MG63 (cell line): ENCODE data around the gene TALDO1. TPM values are rescaled to one million over a fixed set of nuclear protein-coding genes. Genes with fewer than 3 reads are reported as not detected.
A peak's percentile ranks its signal among the peaks of the same experiment; 100 is the strongest.

Experiments used
- DNase-seq: peaks from one replicate; pipeline ENCODE4 v3.0.0-alpha.2; 2020
- H3K27me3 ChIP-seq: fragments of 250-450 bp; sonication (Bioruptor Pico); 2 replicates; pipeline ENCODE4 v1.5.1; 2020; ENCODE audit warnings: mild to moderate bottlenecking, moderate library complexity
- H3K36me3 ChIP-seq: fragments of 250-450 bp; sonication (Bioruptor Pico); 2 replicates; pipeline ENCODE4 v1.5.1; 2020; ENCODE audit warnings: mild to moderate bottlenecking, moderate library complexity
- H3K4me3 ChIP-seq: fragments of 250-450 bp; sonication (Bioruptor Pico); 2 replicates; pipeline ENCODE4 v1.5.1; 2020; ENCODE audit warnings: mild to moderate bottlenecking, moderate library complexity
- H3K9me3 ChIP-seq: fragments of 250-450 bp; sonication (Bioruptor Pico); 2 replicates; pipeline ENCODE4 v1.5.1; 2020; ENCODE audit warnings: mild to moderate bottlenecking, moderate library complexity
- total RNA-seq: library from RNA; depleted of rRNA; stranded (reverse); fragments of >200 nt; shearing (Covaris generic); gene quantifications from 2 replicates; pipeline ENCODE4 v1.2.3, GENCODE V29; 2014; ENCODE audit warnings: low replicate concordance

TALDO1 gene
- total RNA-seq, 1 experiment from 2014 or later: 209 TPM

GRCh38 chr11:772429-773390 is 25.4 kb downstream of the TALDO1 start:
- DNase-seq: no peak
- no peaks in the 10 kb centered on the region for H3K27me3 ChIP-seq
- H3K9me3 ChIP-seq: no peaks in the 10 kb centered on the region
- peaks cover 63% of the 10 kb centered on the region for H3K36me3 ChIP-seq
- H3K4me3 ChIP-seq: no peak overlapping the region

DNA sequence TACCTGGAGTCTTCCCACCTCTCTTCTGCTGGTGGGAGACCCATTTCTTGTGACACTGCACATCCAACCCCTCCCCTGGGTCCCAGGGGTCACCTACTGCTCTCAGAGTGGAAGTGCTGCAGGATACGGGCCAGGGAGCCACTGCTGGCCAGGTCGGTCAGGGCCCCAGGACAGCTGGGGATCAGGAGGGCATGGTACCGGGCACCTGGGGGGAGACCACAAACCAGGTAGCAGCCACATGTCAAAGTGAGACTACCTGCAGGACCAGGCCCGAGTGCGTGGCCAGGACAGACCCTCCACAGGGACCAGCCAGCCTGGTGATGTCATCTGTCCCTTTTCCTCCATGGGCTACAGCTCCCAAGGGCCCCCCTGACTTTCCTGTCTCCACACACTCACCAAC is 26.2 kb downstream of the TALDO1 start:
- H3K27me3 ChIP-seq: no peaks in the 10 kb centered on the region
- no peak for DNase-seq
- H3K36me3 ChIP-seq: peaks cover 65% of the 10 kb centered on the region
- H3K4me3 ChIP-seq: no peak overlapping the region
- no peaks in the 10 kb centered on the region for H3K9me3 ChIP-seq

DNA sequence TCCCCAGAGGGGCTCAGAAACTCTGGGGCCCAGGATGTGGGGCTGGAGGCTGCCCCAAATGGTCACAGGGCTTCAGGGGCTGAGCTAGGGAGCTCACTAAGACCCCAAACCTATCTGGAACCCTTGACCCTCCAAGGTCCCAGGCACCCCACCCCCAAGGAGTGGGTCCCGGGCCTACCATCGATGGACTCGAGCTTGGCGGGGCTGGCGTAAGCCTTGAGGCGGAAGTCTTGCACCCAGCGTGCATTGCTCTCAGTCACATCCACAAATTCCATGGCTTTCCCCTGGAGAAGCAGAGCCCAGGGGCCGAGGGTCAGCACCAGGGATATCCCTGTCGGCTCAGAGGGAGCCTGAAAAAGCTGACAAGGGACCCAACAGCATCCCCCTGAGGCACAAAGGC is 26.6 kb downstream of the TALDO1 start:
- DNase-seq: no peak
- no peaks in the 10 kb centered on the region for H3K27me3 ChIP-seq
- H3K36me3 ChIP-seq: peaks cover 64% of the 10 kb centered on the region
- H3K9me3 ChIP-seq: no peaks in the 10 kb centered on the region
- H3K4me3 ChIP-seq: no peak overlapping the region

- no peaks in the 10 kb centered on the region for H3K27me3 ChIP-seq
- H3K4me3 ChIP-seq: peak overlapping the region; percentile 94
- no peaks in the 10 kb centered on the region for H3K9me3 ChIP-seq
- DNase-seq: peak; percentile 83
- H3K36me3 ChIP-seq: peaks cover 67% of the 10 kb centered on the region
Observed at GRCh38 chr11:774873-775592, 27.8 kb downstream of the TALDO1 start.

- Histone ChIP-seq H3K27me3 (no peaks in the 10 kb centered on the region), H3K36me3 (peaks cover 58% of the 10 kb centered on the region), H3K9me3 (no peaks in the 10 kb centered on the region), H3K4me3 (peak overlapping the region; percentile 94)
- no peak for DNase-seq
Observed at GRCh38 chr11:776263-776560, 28.9 kb downstream of the TALDO1 start.

DNA sequence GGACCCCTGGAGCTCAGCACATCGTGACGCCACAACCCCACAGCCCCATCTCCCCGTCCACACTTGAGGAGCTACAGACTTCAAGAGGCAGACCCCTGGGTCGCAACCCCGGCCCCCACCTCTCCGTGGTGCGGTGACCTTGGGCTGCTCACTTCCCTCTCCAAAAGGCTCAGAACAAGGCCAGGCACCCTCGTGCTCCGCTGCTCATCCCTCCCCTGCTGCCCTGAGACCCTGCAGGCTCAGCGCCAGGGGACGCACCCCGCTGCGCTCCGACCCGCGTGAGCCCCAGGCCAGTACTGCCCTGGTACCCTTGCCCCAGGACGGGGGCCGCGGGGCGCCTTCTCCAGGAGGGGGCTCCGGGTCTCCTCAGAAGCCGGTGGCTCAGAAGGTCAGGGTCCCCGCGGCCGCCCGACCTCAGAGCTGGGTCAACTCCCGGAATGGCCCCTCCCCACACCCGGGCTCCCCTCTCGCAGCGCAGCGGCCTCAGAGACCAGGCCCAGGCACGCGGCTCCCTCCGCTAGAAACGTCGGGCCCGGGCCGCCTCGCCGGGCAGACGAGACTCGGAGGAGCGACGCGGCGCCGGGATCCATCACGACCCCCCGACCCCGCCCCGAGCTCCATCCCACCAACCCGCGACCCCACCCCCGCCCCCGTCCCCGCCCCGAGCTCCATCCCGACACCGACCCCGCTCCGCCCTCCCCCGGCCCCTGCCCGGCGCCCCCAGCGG is 29.5 kb downstream of the TALDO1 start:
- Histone ChIP-seq H3K27me3 (no peaks in the 10 kb centered on the region), H3K9me3 (no peaks in the 10 kb centered on the region), H3K4me3 (peak overlapping the region; percentile 94), H3K36me3 (peaks cover 53% of the 10 kb centered on the region)
- DNase-seq: peak; percentile 28

GRCh38 chr11:777288-778255 is 30.3 kb downstream of the TALDO1 start, which contains the start of gene GATD1:
TSS of gene GATD1 (minus strand) at chr11:777487. CDS start at chr11:777462, 25 bp downstream.
- no peaks in the 10 kb centered on the region for H3K9me3 ChIP-seq
- peak within 1 kb of the TSS; percentile 94 for H3K4me3 ChIP-seq
- H3K36me3 ChIP-seq: peaks cover 47% of the 10 kb centered on the region
- peak; percentile 91 for DNase-seq
- no peaks in the 10 kb centered on the region for H3K27me3 ChIP-seq

DNA sequence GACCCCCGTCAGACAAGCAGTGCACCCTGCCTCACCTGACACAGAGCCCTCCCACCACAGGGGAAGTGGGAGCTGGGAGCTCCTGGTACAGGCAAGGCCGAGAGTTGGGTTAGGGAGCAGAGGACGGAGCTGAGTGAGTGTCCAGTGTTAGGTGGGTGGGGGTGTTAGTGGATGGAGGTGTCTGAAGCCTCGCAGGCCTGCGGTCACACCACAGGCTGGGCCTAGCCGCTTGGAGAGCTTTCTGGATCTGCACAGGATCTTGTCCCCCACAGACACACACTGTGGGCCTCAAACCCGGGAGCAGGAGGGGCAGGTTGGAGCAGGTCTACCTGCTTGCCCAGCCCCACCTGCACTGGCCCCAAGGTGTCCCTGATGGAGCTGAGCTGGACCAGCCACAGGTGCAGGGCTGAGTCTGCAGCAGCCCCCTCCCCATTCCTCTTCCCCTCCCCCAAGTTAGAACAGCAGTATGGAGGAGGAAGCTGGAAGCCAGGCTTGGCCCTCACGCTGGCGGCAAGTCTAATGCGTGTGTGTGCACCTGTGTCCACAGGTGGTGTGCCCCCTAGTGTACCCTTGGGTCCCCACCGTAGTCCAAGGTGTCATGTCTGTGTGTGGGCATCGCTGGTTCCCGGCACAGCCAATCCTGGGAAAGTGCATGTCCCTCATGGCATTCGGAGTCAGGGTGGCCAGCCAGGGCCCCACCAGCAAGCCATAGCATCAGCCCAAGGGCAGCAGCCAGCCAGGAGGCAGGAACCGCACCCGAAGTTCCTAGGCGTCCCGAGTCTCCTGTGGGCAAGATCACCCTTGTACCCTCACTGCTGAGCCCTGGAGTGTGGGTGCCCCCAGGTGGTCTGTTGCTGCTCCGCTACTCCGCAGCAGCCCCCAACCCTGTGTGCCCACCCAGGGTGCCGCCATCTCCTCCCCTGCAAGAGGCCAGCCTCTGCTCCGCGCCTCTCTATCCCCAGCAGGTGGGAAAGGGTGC is 32.0 kb downstream of the TALDO1 start:
- Histone ChIP-seq H3K36me3 (peaks cover 30% of the 10 kb centered on the region), H3K4me3 (no peak overlapping the region), H3K27me3 (no peaks in the 10 kb centered on the region), H3K9me3 (no peaks in the 10 kb centered on the region)
- no peak for DNase-seq

GRCh38 chr11:779955-780532 is 32.8 kb downstream of the TALDO1 start:
- H3K4me3 ChIP-seq: no peak overlapping the region
- no peak for DNase-seq
- no peaks in the 10 kb centered on the region for H3K9me3 ChIP-seq
- H3K36me3 ChIP-seq: peaks cover 24% of the 10 kb centered on the region
- no peaks in the 10 kb centered on the region for H3K27me3 ChIP-seq

DNA sequence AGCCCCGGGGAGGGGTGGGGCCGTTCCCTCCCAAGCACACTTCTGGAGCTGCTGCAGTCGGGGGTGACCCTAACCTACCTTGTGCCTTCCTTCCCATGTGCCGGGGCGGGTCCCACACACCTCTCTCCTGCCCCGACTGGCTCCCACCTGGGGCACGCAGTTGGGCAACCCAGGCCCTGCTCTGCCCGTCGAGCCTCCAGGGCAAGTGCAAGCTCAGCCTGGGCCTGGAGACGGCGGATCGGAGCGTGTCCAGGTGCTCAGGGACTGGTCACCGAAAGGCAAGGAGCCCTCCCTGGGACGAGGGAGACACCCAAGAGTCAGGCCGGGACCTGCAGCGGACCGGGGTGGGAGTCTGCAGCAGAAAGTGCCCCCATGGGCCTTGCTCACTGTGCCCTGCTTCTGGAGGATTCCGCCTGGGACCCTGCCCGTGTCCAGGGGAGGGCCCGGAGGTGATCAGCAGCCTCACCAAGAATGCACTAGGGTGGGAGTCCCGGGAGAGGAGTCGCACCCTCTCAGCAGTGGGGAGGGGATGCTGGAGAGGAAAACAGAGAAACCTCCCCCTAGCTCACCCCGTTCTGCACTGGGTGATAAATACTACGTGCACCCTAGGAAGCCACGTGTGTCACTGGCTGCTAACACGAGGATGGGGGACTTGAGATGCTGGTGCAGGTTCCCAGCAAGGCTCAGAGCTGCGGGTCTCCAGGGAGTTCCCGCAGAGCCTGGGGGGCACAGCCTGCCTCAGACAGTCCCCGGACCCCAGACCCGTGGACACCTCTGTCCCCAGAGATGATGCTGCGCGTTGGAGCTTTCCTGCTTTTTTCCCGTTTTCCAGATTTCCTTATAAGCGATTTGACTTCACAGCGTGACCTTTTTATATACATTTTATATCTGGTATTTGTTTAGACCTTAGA is 35.3 kb downstream of the TALDO1 start:
- Histone ChIP-seq H3K27me3 (no peaks in the 10 kb centered on the region), H3K9me3 (no peaks in the 10 kb centered on the region), H3K4me3 (no peak overlapping the region), H3K36me3 (peaks cover 18% of the 10 kb centered on the region)
- DNase-seq: no peak

DNA sequence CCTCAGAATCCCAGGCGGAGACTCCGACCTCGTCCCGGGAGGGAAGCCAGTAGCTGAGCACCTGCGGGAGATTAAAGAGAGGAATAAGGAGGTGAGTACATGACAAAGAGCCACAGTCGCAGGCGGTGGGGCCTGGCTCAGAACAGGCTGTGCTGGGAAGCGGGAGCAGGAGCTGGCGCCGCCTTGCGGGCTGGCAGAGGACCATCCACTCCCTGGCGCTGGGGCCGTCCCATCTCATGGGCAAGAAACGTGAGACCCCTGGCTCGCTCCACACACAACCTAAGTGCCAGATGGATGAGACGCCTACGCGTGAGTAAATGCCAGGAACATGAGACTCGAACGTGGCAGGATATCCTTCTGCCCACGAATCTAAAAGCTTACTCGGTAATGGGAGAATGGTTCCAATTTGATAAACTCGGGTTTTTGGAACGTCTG is 36.3 kb downstream of the TALDO1 start:
- H3K36me3 ChIP-seq: peaks cover 14% of the 10 kb centered on the region
- no peaks in the 10 kb centered on the region for H3K9me3 ChIP-seq
- no peaks in the 10 kb centered on the region for H3K27me3 ChIP-seq
- no peak overlapping the region for H3K4me3 ChIP-seq
- DNase-seq: peak; percentile 95

DNA sequence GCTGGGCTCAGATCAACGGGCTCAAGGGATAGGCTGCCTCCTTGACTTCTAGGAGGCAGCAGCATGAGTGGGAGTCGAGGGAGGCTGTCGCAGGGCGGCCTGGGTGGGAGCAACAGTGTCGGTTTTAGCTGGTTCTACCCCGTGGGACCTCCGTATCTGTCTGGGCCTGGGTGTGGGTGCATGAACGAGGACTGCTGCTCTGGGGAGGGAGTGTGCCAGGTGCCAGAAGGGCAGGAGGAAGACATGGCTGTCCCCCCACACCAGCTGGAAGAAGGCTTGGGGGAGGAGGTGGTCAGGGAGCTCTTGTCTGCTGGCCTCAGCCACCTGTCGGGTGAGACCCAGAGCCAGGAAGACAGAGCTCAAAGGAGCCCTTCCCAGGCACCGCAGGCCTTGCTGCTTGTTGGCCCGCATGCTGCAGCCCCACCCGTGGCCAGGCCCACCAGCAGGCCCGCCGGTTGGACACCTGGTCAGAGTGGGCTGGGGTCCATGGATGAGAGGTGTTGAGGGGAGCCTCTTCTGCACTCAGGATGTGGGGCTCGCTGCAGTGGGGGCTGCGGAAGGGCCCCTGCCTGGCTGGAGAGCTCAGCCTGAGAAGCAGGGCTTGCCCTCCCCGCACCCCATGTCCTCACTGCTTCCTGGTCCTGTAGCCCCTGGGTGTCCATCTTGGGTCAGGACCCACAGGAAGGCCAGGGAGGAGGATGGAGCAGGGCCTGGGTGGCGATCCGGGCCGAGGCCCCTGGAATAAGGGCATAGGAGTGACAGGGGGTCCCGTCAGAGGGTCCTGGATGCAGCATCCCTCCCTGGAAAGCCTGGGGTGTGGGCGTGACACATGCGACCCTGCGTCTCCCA is 39.2 kb downstream of the TALDO1 start:
- no peak for DNase-seq
- Histone ChIP-seq H3K4me3 (no peak overlapping the region), H3K9me3 (no peaks in the 10 kb centered on the region), H3K36me3 (peaks cover 4% of the 10 kb centered on the region; the same call in 1 of the 2 replicates), H3K27me3 (no peaks in the 10 kb centered on the region)

DNA sequence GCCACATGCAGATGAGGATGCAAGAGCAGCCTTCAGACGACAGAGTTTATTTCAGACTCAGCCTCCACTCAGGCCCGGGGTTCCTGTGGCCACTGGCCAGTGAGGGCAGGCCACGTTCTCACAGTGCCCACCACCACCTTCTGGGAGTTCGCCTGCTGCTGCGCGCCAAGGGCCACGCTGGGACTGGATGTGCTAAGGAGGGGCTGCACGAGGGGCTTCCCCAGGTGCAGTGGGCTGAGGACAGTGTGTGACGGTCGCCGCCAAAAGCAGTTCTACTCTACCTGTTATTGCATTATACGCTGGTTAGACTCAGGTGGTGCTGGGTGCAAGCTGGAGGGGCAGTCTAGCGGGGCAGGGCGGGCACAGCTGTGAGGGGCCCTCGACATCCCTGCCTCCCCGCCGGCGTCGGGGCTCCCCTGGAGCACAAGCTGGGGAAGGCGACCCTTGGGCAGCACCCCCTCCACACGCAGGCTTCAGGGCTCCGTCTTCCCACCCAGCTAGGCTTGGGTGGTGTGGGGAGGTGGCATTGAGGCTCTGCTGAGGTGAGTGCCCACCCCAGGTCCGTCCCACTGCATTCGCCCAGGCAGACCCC is 39.9 kb downstream of the TALDO1 start:
- DNase-seq: no peak
- Histone ChIP-seq H3K36me3 (peaks cover 10% of the 10 kb centered on the region), H3K27me3 (no peaks in the 10 kb centered on the region), H3K9me3 (no peaks in the 10 kb centered on the region), H3K4me3 (no peak overlapping the region)
